GM18499 (cell line): Measurements from ENCODE around the gene SBF1.

ENCODE experiments used
- ATAC-seq: cut with Tn5 transposase; IDR thresholded peaks from one replicate; pipeline ENCODE4 v1.9.1; 2021; ENCODE audit warnings: moderate number of reproducible peaks; ENCODE audit not compliant: insufficient read depth, unreplicated experiment

The SBF1 gene

GRCh38 chr22:50487290-50488005, 12.6 kb upstream of the SBF1 start:
- ATAC-seq: no peak

- ATAC-seq: no peak
These were observed 11.9 kb upstream of the SBF1 start, which contains the start of gene MIOX for GRCh38 chr22:50486561-50487289. Gene MIOX, plus strand, starts transcription at chr22:50486859. Its CDS starts 39 bp downstream, at chr22:50486898.

GRCh38 chr22:50485221-50486131, 10.6 kb upstream of the SBF1 start:
- no peak for ATAC-seq

- ATAC-seq: no peak
These were observed 9.4 kb upstream of the SBF1 start for GRCh38 chr22:50483977-50484853.

GRCh38 chr22:50483556-50483955, 8.7 kb upstream of the SBF1 start:
- ATAC-seq: no peak

- no peak for ATAC-seq
These were observed 8.3 kb upstream of the SBF1 start for GRCh38 chr22:50483106-50483505.

- ATAC-seq: no peak
These were observed 7.6 kb upstream of the SBF1 start for GRCh38 chr22:50482107-50483074.

- no peak for ATAC-seq
These were observed 6.7 kb upstream of the SBF1 start, which contains the start of gene ADM2 for GRCh38 chr22:50481440-50482106. Gene ADM2, plus strand, starts transcription at chr22:50481543. Its CDS starts 305 bp downstream, at chr22:50481848.

GRCh38 chr22:50481045-50481439, 6.2 kb upstream of the SBF1 start:
- no peak for ATAC-seq

- no peak for ATAC-seq
These were observed 4.9 kb upstream of the SBF1 start for GRCh38 chr22:50479721-50480120.

GRCh38 chr22:50477923-50478322, 3.1 kb upstream of the SBF1 start:
- no peak for ATAC-seq

- no peak for ATAC-seq
These were observed 2.0 kb upstream of the SBF1 start for GRCh38 chr22:50476868-50477267.

GRCh38 chr22:50475652-50476002, 792 bp upstream of the SBF1 start:
- no peak for ATAC-seq

- no peak for ATAC-seq
These were observed 772 bp downstream of the SBF1 start for GRCh38 chr22:50473855-50474671.

GRCh38 chr22:50473088-50473487, 1.7 kb downstream of the SBF1 start:
- ATAC-seq: no peak

GRCh38 chr22:50471962-50472361, 2.9 kb downstream of the SBF1 start:
- ATAC-seq: no peak

GRCh38 chr22:50471197-50471847, 3.5 kb downstream of the SBF1 start:
- no peak for ATAC-seq
